ENCODE measurements around the gene GMPPB. TPM values are rescaled to one million over a fixed set of nuclear protein-coding genes. Genes with fewer than 3 reads are reported as not detected.
A peak's percentile ranks its signal among the peaks of the same experiment; 100 is the strongest.
"Not testable (repeated sequence)": the region's sequence is repeated elsewhere in the genome, so short reads cannot be mapped to it uniquely, and the experiment has no call there.

The GMPPB gene
- total and polyA plus RNA-seq, 12 donors = 11.2 to 141 (median 30.1) TPM

DNA sequence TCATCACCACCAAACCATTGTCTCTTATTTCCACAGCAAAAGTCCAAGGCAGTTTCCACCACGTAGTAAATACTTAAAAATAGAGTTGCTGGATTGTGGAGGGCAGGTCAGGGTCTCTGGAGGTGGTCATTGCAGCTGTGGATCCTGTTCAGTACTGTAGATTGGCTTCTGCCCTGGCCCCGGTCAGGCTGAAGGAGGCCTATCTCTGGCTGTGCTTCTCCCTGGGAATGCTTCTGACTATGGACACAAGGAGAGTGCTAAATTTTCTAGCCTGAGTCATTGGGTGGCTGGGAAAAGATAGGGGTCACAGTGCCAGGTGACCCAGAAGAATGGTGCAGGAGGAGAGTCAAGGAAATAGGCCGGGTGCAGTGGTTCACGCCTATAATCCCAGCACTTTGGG is 26.3 kb upstream of the GMPPB start:
- intact Hi-C loops (cut with DNase I) = no loop called here
- Histone ChIP-seq H3K27ac (peak overlapping the region in 1 of 5 donors; percentile 11), H3K9me3 (replicated peaks in 1 of 3) (no peaks in the 10 kb centered on the region), H3K4me1 (replicated peaks in 1 of 2) (peaks cover 7 to 27% of the 10 kb centered on the region in 2 donors), H3K27me3 (no peaks in the 10 kb centered on the region), H3K4me3 (no peak overlapping the region), H3K36me3 (replicated peaks in 1 of 2) (peaks cover 0 to 13% of the 10 kb centered on the region in 2 donors)
- no peak for TF ChIP-seq POLR2A (IDR thresholded peaks at IDR 0.05)
- TF ChIP-seq, protein P1, sequence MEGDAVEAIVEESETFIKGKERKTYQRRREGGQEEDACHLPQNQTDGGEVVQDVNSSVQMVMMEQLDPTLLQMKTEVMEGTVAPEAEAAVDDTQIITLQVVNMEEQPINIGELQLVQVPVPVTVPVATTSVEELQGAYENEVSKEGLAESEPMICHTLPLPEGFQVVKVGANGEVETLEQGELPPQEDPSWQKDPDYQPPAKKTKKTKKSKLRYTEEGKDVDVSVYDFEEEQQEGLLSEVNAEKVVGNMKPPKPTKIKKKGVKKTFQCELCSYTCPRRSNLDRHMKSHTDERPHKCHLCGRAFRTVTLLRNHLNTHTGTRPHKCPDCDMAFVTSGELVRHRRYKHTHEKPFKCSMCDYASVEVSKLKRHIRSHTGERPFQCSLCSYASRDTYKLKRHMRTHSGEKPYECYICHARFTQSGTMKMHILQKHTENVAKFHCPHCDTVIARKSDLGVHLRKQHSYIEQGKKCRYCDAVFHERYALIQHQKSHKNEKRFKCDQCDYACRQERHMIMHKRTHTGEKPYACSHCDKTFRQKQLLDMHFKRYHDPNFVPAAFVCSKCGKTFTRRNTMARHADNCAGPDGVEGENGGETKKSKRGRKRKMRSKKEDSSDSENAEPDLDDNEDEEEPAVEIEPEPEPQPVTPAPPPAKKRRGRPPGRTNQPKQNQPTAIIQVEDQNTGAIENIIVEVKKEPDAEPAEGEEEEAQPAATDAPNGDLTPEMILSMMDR (IDR thresholded peaks at IDR 0.05) = no peak
- 83 to 90% (median 86%) methylated on average over 4 of the region's 4 CpGs for WGBS, 4 donors
- DNase-seq = no peak

DNA sequence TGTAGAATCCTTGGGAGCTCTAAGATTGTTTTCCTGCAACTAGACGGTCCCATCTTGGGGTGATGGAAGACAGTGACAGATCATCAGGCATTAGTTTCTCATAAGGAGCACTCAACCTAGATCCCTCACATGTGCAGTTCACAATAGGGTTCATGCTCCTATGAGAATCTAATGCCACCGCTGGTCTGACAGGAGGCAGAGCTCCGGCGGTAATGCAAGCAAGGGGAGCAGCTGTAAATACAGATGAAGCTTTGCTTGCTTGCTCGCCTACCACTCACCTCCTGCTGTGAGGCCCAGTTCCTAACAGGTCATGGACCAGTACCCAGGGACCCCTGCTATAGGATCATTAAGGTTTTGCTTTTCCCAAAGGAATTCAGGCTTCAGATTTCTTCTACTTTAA is 25.1 kb upstream of the GMPPB start:
- WGBS, 4 donors = 93 to 96% (median 94%) methylated on average over 4 to 5 of the region's 5 CpGs
- H3K27me3 ChIP-seq; DNase-seq; H3K27ac ChIP-seq; H3K4me3 ChIP-seq; intact Hi-C loops (cut with DNase I); H3K9me3 ChIP-seq (replicated peaks in 1 of 3): not testable (repeated sequence)
- Histone ChIP-seq H3K36me3 (replicated peaks in 1 of 2) (peaks cover 0 to 13% of the 10 kb centered on the region in 2 donors), H3K4me1 (replicated peaks in 1 of 2) (peaks cover 3 to 16% of the 10 kb centered on the region in 2 donors)

DNA sequence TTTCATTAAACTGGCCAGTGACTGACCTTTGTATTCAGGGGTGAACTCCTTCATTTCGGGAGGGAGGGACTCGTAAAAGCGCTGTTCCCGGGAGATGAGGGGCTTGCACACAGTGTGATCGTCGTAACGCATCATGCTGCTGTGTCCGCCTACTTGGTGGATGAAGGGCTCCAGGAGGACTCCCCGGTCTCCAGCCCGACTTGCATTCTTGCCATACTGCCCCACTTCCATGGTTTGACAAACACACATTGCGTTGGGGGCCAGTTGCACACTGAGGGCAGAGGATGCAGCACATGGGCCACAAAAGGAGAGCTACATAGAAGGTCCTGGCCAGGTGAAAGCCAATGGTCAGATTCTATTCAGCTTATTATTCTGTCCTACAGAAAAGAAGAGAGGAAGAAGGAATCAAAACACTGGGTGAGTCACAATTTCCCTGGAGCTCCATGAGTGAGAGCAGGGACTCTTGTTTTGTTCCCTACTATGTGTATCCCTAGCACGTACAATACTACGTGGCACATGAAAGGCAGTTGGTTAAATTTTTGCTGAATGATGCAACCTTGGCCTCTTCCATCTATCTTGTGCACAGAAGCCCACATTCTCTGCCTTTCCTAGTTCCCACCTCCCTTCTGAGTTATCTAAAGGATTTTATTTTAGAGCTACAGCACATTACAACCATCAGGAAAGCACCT is 24.2 kb upstream of the GMPPB start:
- intact Hi-C loops (cut with DNase I) = no loop called here
- DNase-seq = peak in 1 of 7 donors; percentile 16
- no peaks in the 10 kb centered on the region for H3K9me3 ChIP-seq (replicated peaks in 1 of 3)
- TF ChIP-seq, protein P1 (IDR thresholded peaks at IDR 0.05) = no peak
- no peak for TF ChIP-seq POLR2A (IDR thresholded peaks at IDR 0.05)
- no peaks in the 10 kb centered on the region for H3K27me3 ChIP-seq
- H3K4me3 ChIP-seq = no peak overlapping the region
- H3K4me1 ChIP-seq (replicated peaks in 1 of 2) = peaks cover 0 to 8% of the 10 kb centered on the region in 2 donors
- 90 to 91% (median 90%) methylated on average over 13 of the region's 13 CpGs for WGBS, 4 donors
- no peak overlapping the region for H3K27ac ChIP-seq
- peaks cover 0 to 13% of the 10 kb centered on the region in 2 donors for H3K36me3 ChIP-seq (replicated peaks in 1 of 2)

DNA sequence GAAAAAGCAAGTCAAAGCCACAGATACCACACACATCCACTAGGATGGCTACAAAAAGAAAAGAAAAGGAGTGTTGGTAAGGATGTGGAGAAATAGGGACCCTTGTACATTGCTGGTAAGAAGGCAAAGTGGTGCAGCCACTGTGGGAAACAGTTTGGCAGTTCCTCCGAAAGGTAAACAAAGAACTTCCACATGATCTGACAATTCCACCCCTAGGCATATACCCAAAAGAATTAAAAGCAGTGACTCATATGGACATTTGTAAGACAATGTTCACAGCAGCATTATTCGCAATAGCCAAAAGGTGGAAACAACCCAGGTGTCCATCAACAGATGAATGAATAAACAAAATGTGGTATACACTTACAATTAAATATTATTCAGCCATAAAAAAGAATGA is 22.2 kb upstream of the GMPPB start:
- peaks cover 0 to 13% of the 10 kb centered on the region in 2 donors for H3K36me3 ChIP-seq (replicated peaks in 1 of 2)
- H3K4me3 ChIP-seq = no peak overlapping the region
- H3K27ac ChIP-seq = no peak overlapping the region
- no peak for TF ChIP-seq POLR2A (IDR thresholded peaks at IDR 0.05)
- TF ChIP-seq, protein P1 (IDR thresholded peaks at IDR 0.05) = no peak
- intact Hi-C loops (cut with DNase I) = no loop called here
- 85 to 98% (median 90%) methylated on average over 2 of the region's 2 CpGs for WGBS, 4 donors
- peaks cover 0 to 8% of the 10 kb centered on the region in 2 donors for H3K4me1 ChIP-seq (replicated peaks in 1 of 2)
- no peak for DNase-seq
- H3K27me3 ChIP-seq = no peaks in the 10 kb centered on the region
- H3K9me3 ChIP-seq (replicated peaks in 1 of 3) = no peaks in the 10 kb centered on the region

DNA sequence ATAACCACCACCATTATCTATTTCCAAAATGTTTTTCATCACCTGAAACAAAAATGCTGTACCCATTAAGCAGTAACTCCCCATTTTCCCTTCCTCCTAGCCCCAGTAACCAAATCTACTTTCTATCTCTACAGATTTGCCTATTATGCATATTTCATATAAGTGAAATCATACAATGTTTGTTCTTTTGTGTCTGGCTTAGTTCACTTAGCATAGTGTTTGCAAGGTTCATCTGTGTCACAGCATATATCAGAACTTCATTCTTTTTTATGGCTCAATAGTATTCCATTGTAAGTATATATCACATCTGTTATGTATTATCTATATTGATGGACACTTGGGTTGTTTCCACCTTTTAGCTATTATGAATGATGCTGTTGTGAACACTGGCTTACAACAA is 16.7 kb upstream of the GMPPB start:
- Histone ChIP-seq H3K36me3 (replicated peaks in 1 of 2) (peaks cover 0 to 27% of the 10 kb centered on the region in 2 donors), H3K9me3 (replicated peaks in 1 of 3) (no peaks in the 10 kb centered on the region), H3K4me3 (no peak overlapping the region), H3K27me3 (no peaks in the 10 kb centered on the region), H3K27ac (no peak overlapping the region), H3K4me1 (replicated peaks in 1 of 2) (no peaks in the 10 kb centered on the region)
- intact Hi-C loops (cut with DNase I) = no loop called here
- DNase-seq = no peak
- TF ChIP-seq, protein P1 (IDR thresholded peaks at IDR 0.05) = no peak
- no peak for TF ChIP-seq POLR2A (IDR thresholded peaks at IDR 0.05)

All from adrenal gland (tissue), 12 donors.